Muscle of leg (tissue), 11 donors: ENCODE measurements around the gene IQCE. TPM values are rescaled to one million over a fixed set of nuclear protein-coding genes. Genes with fewer than 3 reads are reported as not detected.

Experiments used
- DNase-seq: peaks from one replicate; pipeline ENCODE4 v3.0.0; 2013
- H3K27ac ChIP-seq: one replicate; pipeline ENCODE4 v1.5.1; 2013; ENCODE audit warnings: mild to moderate bottlenecking, low read length, control low read depth
- H3K27me3 ChIP-seq: one replicate; pipeline ENCODE4 v1.6.1; 2013; ENCODE audit warnings: low read length; ENCODE audit not compliant: control insufficient read depth, insufficient read depth
- H3K36me3 ChIP-seq: one replicate; pipeline ENCODE4 v1.6.1; 2013; ENCODE audit warnings: low read length; ENCODE audit not compliant: control insufficient read depth, insufficient read depth
- H3K4me1 ChIP-seq: one replicate; pipeline ENCODE4 v1.6.1; 2013; ENCODE audit warnings: low read length; ENCODE audit not compliant: control insufficient read depth, insufficient read depth
- H3K4me3 ChIP-seq: one replicate; pipeline ENCODE4 v1.5.1; 2013; ENCODE audit warnings: low read length, control low read depth
- H3K9me3 ChIP-seq: replicated peaks from 2 replicates; pipeline ENCODE4 v1.6.1; 2013; ENCODE audit warnings: low read depth, low read length; ENCODE audit not compliant: control insufficient read depth
- WGBS: methylation state at CpG from one replicate; pipeline ENCODE4 v1.1.5; 2013; ENCODE audit warnings: missing lambda C conversion rate; ENCODE audit not compliant: insufficient coverage; 5-methylcytosine and 5-hydroxymethylcytosine counted together
- polyA plus RNA-seq, 8 donors: library from polyadenylated mRNA; unstranded; fragments of 120-200 nt; gene quantifications; one replicate each; pipeline versions ENCODE4 v1.2.1 to v1.2.3, GENCODE V29; 2013; ENCODE audit warnings: inconsistent platforms in 1 of 8, low replicate concordance in 1 of 8; ENCODE audit not compliant: insufficient read length in 8 of 8, insufficient read depth in 1 of 8
- total RNA-seq: library from RNA; stranded (reverse); fragments of 120-200 nt; gene quantifications from one replicate; pipeline ENCODE4 v1.2.4, GENCODE V29; 2013

The IQCE gene
- total and polyA plus RNA-seq, 9 donors: 4.7 to 9.6 (median 7.1) TPM

GRCh38 chr7:2635810-2636701, 77.3 kb downstream of the IQCE start:
- H3K36me3 ChIP-seq: peaks cover 27% of the 10 kb centered on the region
- H3K27ac ChIP-seq: peak overlapping the region; percentile 89
- no peaks in the 10 kb centered on the region for H3K9me3 ChIP-seq
- WGBS: 43% methylated on average over 20 of the region's 22 CpGs
- DNase-seq: peak; percentile 80
- no peak overlapping the region for H3K4me3 ChIP-seq
- H3K4me1 ChIP-seq: peaks cover 88% of the 10 kb centered on the region
- H3K27me3 ChIP-seq: no peaks in the 10 kb centered on the region

- 68% methylated on average over 16 of the region's 17 CpGs for WGBS
- Histone ChIP-seq H3K4me1 (peaks cover 94% of the 10 kb centered on the region), H3K36me3 (peaks cover 27% of the 10 kb centered on the region), H3K9me3 (no peaks in the 10 kb centered on the region), H3K27ac (peak overlapping the region; percentile 89), H3K27me3 (no peaks in the 10 kb centered on the region), H3K4me3 (no peak overlapping the region)
- no peak for DNase-seq
These were observed 78.3 kb downstream of the IQCE start for GRCh38 chr7:2637066-2637471.

GRCh38 chr7:2637505-2638223, 78.9 kb downstream of the IQCE start:
- H3K36me3 ChIP-seq: peaks cover 27% of the 10 kb centered on the region
- peak; percentile 83 for DNase-seq
- 30% methylated on average over 19 of the region's 23 CpGs for WGBS
- no peaks in the 10 kb centered on the region for H3K27me3 ChIP-seq
- no peaks in the 10 kb centered on the region for H3K9me3 ChIP-seq
- peaks cover 95% of the 10 kb centered on the region for H3K4me1 ChIP-seq
- H3K27ac ChIP-seq: peak overlapping the region; percentile 89
- no peak overlapping the region for H3K4me3 ChIP-seq

- Histone ChIP-seq H3K4me1 (peaks cover 88% of the 10 kb centered on the region), H3K27me3 (no peaks in the 10 kb centered on the region), H3K36me3 (peaks cover 27% of the 10 kb centered on the region), H3K9me3 (no peaks in the 10 kb centered on the region), H3K27ac (peak overlapping the region; percentile 89), H3K4me3 (no peak overlapping the region)
- peak; percentile 90 for DNase-seq
- 6% methylated on average over 28 of the region's 34 CpGs for whole genome bisulfite sequencing
These were observed 79.6 kb downstream of the IQCE start for GRCh38 chr7:2638224-2638991.

GRCh38 chr7:2639181-2639681, 80.5 kb downstream of the IQCE start:
- no peaks in the 10 kb centered on the region for H3K9me3 ChIP-seq
- peaks cover 26% of the 10 kb centered on the region for H3K36me3 ChIP-seq
- H3K27ac ChIP-seq: peak overlapping the region; percentile 89
- no peak overlapping the region for H3K4me3 ChIP-seq
- H3K27me3 ChIP-seq: no peaks in the 10 kb centered on the region
- DNase-seq: no peak
- H3K4me1 ChIP-seq: peaks cover 85% of the 10 kb centered on the region
- 67% methylated on average over 24 of the region's 24 CpGs for WGBS

- no peaks in the 10 kb centered on the region for H3K9me3 ChIP-seq
- WGBS: 82% methylated on average over 26 of the region's 37 CpGs
- no peak overlapping the region for H3K4me3 ChIP-seq
- peak overlapping the region; percentile 96 for H3K27ac ChIP-seq
- H3K36me3 ChIP-seq: peaks cover 21% of the 10 kb centered on the region
- H3K27me3 ChIP-seq: no peaks in the 10 kb centered on the region
- DNase-seq: no peak
- H3K4me1 ChIP-seq: peaks cover 85% of the 10 kb centered on the region
These were observed 81.1 kb downstream of the IQCE start for GRCh38 chr7:2639695-2640481.

GRCh38 chr7:2640482-2640830, 81.7 kb downstream of the IQCE start:
- Histone ChIP-seq H3K36me3 (peaks cover 16% of the 10 kb centered on the region), H3K4me1 (peaks cover 87% of the 10 kb centered on the region), H3K9me3 (no peaks in the 10 kb centered on the region), H3K4me3 (no peak overlapping the region), H3K27ac (peak overlapping the region; percentile 96), H3K27me3 (no peaks in the 10 kb centered on the region)
- WGBS: 64% methylated on average over 12 of the region's 12 CpGs
- no peak for DNase-seq

- no peak for DNase-seq
- 50% methylated on average over 9 of the region's 9 CpGs for WGBS
- Histone ChIP-seq H3K4me1 (peaks cover 87% of the 10 kb centered on the region), H3K27ac (peak overlapping the region; percentile 96), H3K27me3 (no peaks in the 10 kb centered on the region), H3K36me3 (peaks cover 14% of the 10 kb centered on the region), H3K4me3 (no peak overlapping the region), H3K9me3 (no peaks in the 10 kb centered on the region)
These were observed 82.1 kb downstream of the IQCE start for GRCh38 chr7:2640846-2641316.
